ENCODE results near the gene GNB2. TPM values are rescaled to one million over a fixed set of nuclear protein-coding genes. Genes with fewer than 3 reads are reported as not detected.

Gene GNB2
- 193 TPM for polyA plus RNA-seq
- long read RNA-seq, donor 1, transcript GNB2-201 (10 exons, 1,878 nt), result major isoform, 43 of 45 reads
- long read RNA-seq, donor 1, partial matches to known transcripts, result 0 of 45 reads
- long read RNA-seq, donor 1, other reads (novel, unspliced or antisense), result 0 of 45 reads
- long read RNA-seq, donor 2, transcript GNB2-201 (10 exons, 1,878 nt), result major isoform, 76 of 122 reads
- long read RNA-seq, donor 2, transcript GNB2-202 (9 exons, 1,524 nt), result minor isoform, 8 of 122 reads
- long read RNA-seq, donor 2, partial matches to known transcripts, result 38 of 122 reads
- long read RNA-seq, donor 2, other reads (novel, unspliced or antisense), result 0 of 122 reads
- long read RNA-seq, donor 3, transcript GNB2-201 (10 exons, 1,878 nt), result major isoform, 103 of 132 reads
- long read RNA-seq, donor 3, transcript GNB2-202 (9 exons, 1,524 nt), result minor isoform, 10 of 132 reads
- long read RNA-seq, donor 3, partial matches to known transcripts, result 17 of 132 reads
- long read RNA-seq, donor 3, other reads (novel, unspliced or antisense), result 0 of 132 reads
- long read RNA-seq, donor 4, transcript GNB2-201 (10 exons, 1,878 nt), result major isoform, 9 of 9 reads
- long read RNA-seq, donor 4, partial matches to known transcripts, result 0 of 9 reads
- long read RNA-seq, donor 4, other reads (novel, unspliced or antisense), result 0 of 9 reads
- long read RNA-seq, donor 5, transcript GNB2-201 (10 exons, 1,878 nt), result major isoform, 44 of 46 reads
- long read RNA-seq, donor 5, partial matches to known transcripts, result 0 of 46 reads
- long read RNA-seq, donor 5, other reads (novel, unspliced or antisense), result 0 of 46 reads
- long read RNA-seq, donor 6, transcript GNB2-201 (10 exons, 1,878 nt), result major isoform, 102 of 131 reads
- long read RNA-seq, donor 6, partial matches to known transcripts, result 26 of 131 reads
- long read RNA-seq, donor 6, other reads (novel, unspliced or antisense), result 0 of 131 reads
- long read RNA-seq, donor 7, transcript GNB2-201 (10 exons, 1,878 nt), result major isoform, 24 of 35 reads
- long read RNA-seq, donor 7, partial matches to known transcripts, result 5 of 35 reads
- long read RNA-seq, donor 7, other reads (novel, unspliced or antisense), result 0 of 35 reads
- long read RNA-seq, donor 8, transcript GNB2-201 (10 exons, 1,878 nt), result major isoform, 78 of 93 reads
- long read RNA-seq, donor 8, transcript GNB2-202 (9 exons, 1,524 nt), result minor isoform, 6 of 93 reads
- long read RNA-seq, donor 8, partial matches to known transcripts, result 7 of 93 reads
- long read RNA-seq, donor 8, other reads (novel, unspliced or antisense), result 0 of 93 reads
- long read RNA-seq, donor 9, transcript GNB2-201 (10 exons, 1,878 nt), result major isoform, 48 of 55 reads
- long read RNA-seq, donor 9, transcript GNB2-202 (9 exons, 1,524 nt), result minor isoform, 6 of 55 reads
- long read RNA-seq, donor 9, partial matches to known transcripts, result 0 of 55 reads
- long read RNA-seq, donor 9, other reads (novel, unspliced or antisense), result 0 of 55 reads
- long read RNA-seq, donor 10, transcript GNB2-201 (10 exons, 1,878 nt), result major isoform, 92 of 105 reads
- long read RNA-seq, donor 10, partial matches to known transcripts, result 8 of 105 reads
- long read RNA-seq, donor 10, other reads (novel, unspliced or antisense), result 0 of 105 reads
- long read RNA-seq, donor 11, transcript GNB2-201 (10 exons, 1,878 nt), result major isoform, 65 of 73 reads
- long read RNA-seq, donor 11, partial matches to known transcripts, result 0 of 73 reads
- long read RNA-seq, donor 11, other reads (novel, unspliced or antisense), result 0 of 73 reads

GRCh38 chr7:100673302-100673941 lies at the start of gene GNB2:
GNB2 (plus strand) TSS chr7:100673740; CDS start chr7:100676266, 2,526 bp downstream.
- Histone ChIP-seq H3K27ac (ENCODE audit: low read length) (peak within 1 kb of the TSS; percentile 90), H3K4me1 (ENCODE audit: control insufficient read depth, insufficient read depth, low read length) (peaks cover 16% of the 10 kb centered on the region), H3K9me3 (ENCODE audit: control insufficient read depth, low read depth, low read length) (peaks cover under 1% of the 10 kb centered on the region), H3K27me3 (ENCODE audit: control insufficient read depth, insufficient read depth, low read length) (peaks cover 5% of the 10 kb centered on the region), H3K36me3 (ENCODE audit: control insufficient read depth, insufficient read depth, low read length) (peaks cover 21% of the 10 kb centered on the region), H3K4me3 (ENCODE audit: low read length) (peak within 1 kb of the TSS; percentile 97)
- DNase-seq, result peak; percentile 99 to 100
- WGBS (ENCODE audit: insufficient coverage, low lambda C conversion rate), result no CpG with 5 or more reads among the region's 65 CpGs

GRCh38 chr7:100623951-100624824 lies 49.4 kb upstream of the GNB2 start:
- whole genome bisulfite sequencing (ENCODE audit: insufficient coverage, low lambda C conversion rate), result 40% methylated on average over 1 of the region's 15 CpGs
- Histone ChIP-seq H3K4me3 (ENCODE audit: low read length) (no peak overlapping the region), H3K4me1 (ENCODE audit: control insufficient read depth, insufficient read depth, low read length) (peaks cover 6% of the 10 kb centered on the region), H3K9me3 (ENCODE audit: control insufficient read depth, low read depth, low read length) (no peaks in the 10 kb centered on the region), H3K27me3 (ENCODE audit: control insufficient read depth, insufficient read depth, low read length) (no peaks in the 10 kb centered on the region), H3K27ac (ENCODE audit: low read length) (no peak overlapping the region), H3K36me3 (ENCODE audit: control insufficient read depth, insufficient read depth, low read length) (no peaks in the 10 kb centered on the region)
- DNase-seq, result no peak

- DNase-seq, result no peak
- Histone ChIP-seq H3K4me1 (ENCODE audit: control insufficient read depth, insufficient read depth, low read length) (peaks cover 6% of the 10 kb centered on the region), H3K9me3 (ENCODE audit: control insufficient read depth, low read depth, low read length) (no peaks in the 10 kb centered on the region), H3K36me3 (ENCODE audit: control insufficient read depth, insufficient read depth, low read length) (no peaks in the 10 kb centered on the region), H3K27me3 (ENCODE audit: control insufficient read depth, insufficient read depth, low read length) (no peaks in the 10 kb centered on the region), H3K4me3 (ENCODE audit: low read length) (no peak overlapping the region), H3K27ac (ENCODE audit: low read length) (no peak overlapping the region)
- WGBS (ENCODE audit: insufficient coverage, low lambda C conversion rate), result no CpG with 5 or more reads among the region's 3 CpGs
Measured at GRCh38 chr7:100626055-100626454, 47.5 kb upstream of the GNB2 start.

GRCh38 chr7:100626530-100627237 lies 46.9 kb upstream of the GNB2 start:
- peak overlapping the region; percentile 28 for H3K4me3 ChIP-seq (ENCODE audit: low read length)
- H3K4me1 ChIP-seq (ENCODE audit: control insufficient read depth, insufficient read depth, low read length), result peaks cover 6% of the 10 kb centered on the region
- WGBS (ENCODE audit: insufficient coverage, low lambda C conversion rate), result no CpG with 5 or more reads among the region's 37 CpGs
- H3K36me3 ChIP-seq (ENCODE audit: control insufficient read depth, insufficient read depth, low read length), result no peaks in the 10 kb centered on the region
- DNase-seq, result peak; percentile 65 to 73
- H3K27me3 ChIP-seq (ENCODE audit: control insufficient read depth, insufficient read depth, low read length), result no peaks in the 10 kb centered on the region
- no peak overlapping the region for H3K27ac ChIP-seq (ENCODE audit: low read length)
- no peaks in the 10 kb centered on the region for H3K9me3 ChIP-seq (ENCODE audit: control insufficient read depth, low read depth, low read length)

- H3K36me3 ChIP-seq (ENCODE audit: control insufficient read depth, insufficient read depth, low read length), result no peaks in the 10 kb centered on the region
- H3K4me1 ChIP-seq (ENCODE audit: control insufficient read depth, insufficient read depth, low read length), result peaks cover 6% of the 10 kb centered on the region
- peaks cover 4% of the 10 kb centered on the region for H3K27me3 ChIP-seq (ENCODE audit: control insufficient read depth, insufficient read depth, low read length)
- H3K4me3 ChIP-seq (ENCODE audit: low read length), result no peak overlapping the region
- no CpG with 5 or more reads among the region's 21 CpGs for WGBS (ENCODE audit: insufficient coverage, low lambda C conversion rate)
- H3K9me3 ChIP-seq (ENCODE audit: control insufficient read depth, low read depth, low read length), result no peaks in the 10 kb centered on the region
- DNase-seq, result no peak
- H3K27ac ChIP-seq (ENCODE audit: low read length), result no peak overlapping the region
Measured at GRCh38 chr7:100627238-100627549, 46.3 kb upstream of the GNB2 start.

- no CpG with 5 or more reads among the region's 11 CpGs for WGBS (ENCODE audit: insufficient coverage, low lambda C conversion rate)
- DNase-seq, result no peak
- H3K4me3 ChIP-seq (ENCODE audit: low read length), result no peak overlapping the region
Measured at GRCh38 chr7:100629117-100629716, 44.3 kb upstream of the GNB2 start.

GRCh38 chr7:100630066-100630465 lies 43.5 kb upstream of the GNB2 start:
- H3K4me1 ChIP-seq (ENCODE audit: control insufficient read depth, insufficient read depth, low read length), result peaks cover 11% of the 10 kb centered on the region
- no peak overlapping the region for H3K4me3 ChIP-seq (ENCODE audit: low read length)
- WGBS (ENCODE audit: insufficient coverage, low lambda C conversion rate), result no CpG with 5 or more reads among the region's 4 CpGs
- no peaks in the 10 kb centered on the region for H3K36me3 ChIP-seq (ENCODE audit: control insufficient read depth, insufficient read depth, low read length)
- no peak for DNase-seq
- no peaks in the 10 kb centered on the region for H3K9me3 ChIP-seq (ENCODE audit: control insufficient read depth, low read depth, low read length)
- peaks cover 22% of the 10 kb centered on the region for H3K27me3 ChIP-seq (ENCODE audit: control insufficient read depth, insufficient read depth, low read length)
- H3K27ac ChIP-seq (ENCODE audit: low read length), result no peak overlapping the region

More at GRCh38 chr7:100629117-100629716, 44.3 kb upstream of the GNB2 start:
- Histone ChIP-seq H3K4me1 (ENCODE audit: control insufficient read depth, insufficient read depth, low read length) (peaks cover 11% of the 10 kb centered on the region), H3K27me3 (ENCODE audit: control insufficient read depth, insufficient read depth, low read length) (peaks cover 22% of the 10 kb centered on the region), H3K36me3 (ENCODE audit: control insufficient read depth, insufficient read depth, low read length) (no peaks in the 10 kb centered on the region), H3K9me3 (ENCODE audit: control insufficient read depth, low read depth, low read length) (no peaks in the 10 kb centered on the region), H3K27ac (ENCODE audit: low read length) (no peak overlapping the region)

Measured in large intestine (tissue), 12 donors.